A673 (cell line): ENCODE results near the gene GET4.

ENCODE experiments used
- CTCF ChIP-seq: fragments of 300-800, 200-600 bp; sonication (generic); conservative IDR thresholded peaks from 2 replicates; pipeline ENCODE4 v1.5.1; 2017; ENCODE audit warnings: low read depth, mild to moderate bottlenecking, antibody characterized with exemption, low read length, moderate library complexity, mixed read lengths
- EZH2 ChIP-seq: fragments of 200-600 bp; sonication (generic); IDR thresholded peaks from 2 replicates; pipeline ENCODE4 v1.6.1; 2017; ENCODE audit warnings: borderline replicate concordance, low read depth, mild to moderate bottlenecking, mixed read lengths, antibody characterized with exemption, low read length; ENCODE audit not compliant: poor library complexity, severe bottlenecking

GRCh38 chr7:918118-918425, 41.7 kb downstream of the GET4 start:
- TF ChIP-seq CTCF (no peak), EZH2 (no peak)
